ENCODE results near the gene IQCK.

DNA sequence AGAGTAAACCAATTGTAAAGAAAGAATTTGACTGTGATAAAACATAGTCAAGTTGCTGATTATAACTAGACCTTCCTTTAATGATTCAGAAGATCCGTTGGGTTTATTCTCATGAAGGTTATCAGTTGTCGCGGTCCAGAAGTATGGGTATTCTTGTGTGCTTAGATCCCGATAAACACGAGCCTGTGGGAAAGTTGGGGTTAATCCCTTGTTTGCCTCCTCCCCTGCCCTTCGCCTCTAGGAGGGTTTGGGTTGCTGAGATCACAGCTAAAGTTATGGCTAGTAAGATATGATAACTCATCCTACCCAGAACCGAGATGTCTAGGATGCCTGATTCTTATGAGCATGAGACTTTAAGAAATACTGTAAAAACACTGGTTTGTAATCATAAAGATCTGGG, 99.8 kb downstream of the IQCK start:
- no peak for TF ChIP-seq POLR2A (IDR thresholded peaks at IDR 0.05)
- TF ChIP-seq, protein P1, sequence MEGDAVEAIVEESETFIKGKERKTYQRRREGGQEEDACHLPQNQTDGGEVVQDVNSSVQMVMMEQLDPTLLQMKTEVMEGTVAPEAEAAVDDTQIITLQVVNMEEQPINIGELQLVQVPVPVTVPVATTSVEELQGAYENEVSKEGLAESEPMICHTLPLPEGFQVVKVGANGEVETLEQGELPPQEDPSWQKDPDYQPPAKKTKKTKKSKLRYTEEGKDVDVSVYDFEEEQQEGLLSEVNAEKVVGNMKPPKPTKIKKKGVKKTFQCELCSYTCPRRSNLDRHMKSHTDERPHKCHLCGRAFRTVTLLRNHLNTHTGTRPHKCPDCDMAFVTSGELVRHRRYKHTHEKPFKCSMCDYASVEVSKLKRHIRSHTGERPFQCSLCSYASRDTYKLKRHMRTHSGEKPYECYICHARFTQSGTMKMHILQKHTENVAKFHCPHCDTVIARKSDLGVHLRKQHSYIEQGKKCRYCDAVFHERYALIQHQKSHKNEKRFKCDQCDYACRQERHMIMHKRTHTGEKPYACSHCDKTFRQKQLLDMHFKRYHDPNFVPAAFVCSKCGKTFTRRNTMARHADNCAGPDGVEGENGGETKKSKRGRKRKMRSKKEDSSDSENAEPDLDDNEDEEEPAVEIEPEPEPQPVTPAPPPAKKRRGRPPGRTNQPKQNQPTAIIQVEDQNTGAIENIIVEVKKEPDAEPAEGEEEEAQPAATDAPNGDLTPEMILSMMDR (IDR thresholded peaks at IDR 0.05) = no peak

All from vagina (tissue), 2 donors.